ENCODE results near the gene SH3PXD2A.

GRCh38 chr10:103723557-103723956 lies 131.8 kb downstream of the SH3PXD2A start:
- TF ChIP-seq POLR2A (IDR thresholded peaks at IDR 0.05; ENCODE audit: low read depth, low read length), result no peak
- TF ChIP-seq POLR2AphosphoS5 (IDR thresholded peaks at IDR 0.05; ENCODE audit: low read depth, low read length), result no peak
- TF ChIP-seq TAF1 (IDR thresholded peaks at IDR 0.05; ENCODE audit: borderline replicate concordance, low read depth, low read length), result no peak
